ENCODE measurements around the gene ZNF789. TPM values are rescaled to one million over a fixed set of nuclear protein-coding genes. Genes with fewer than 3 reads are reported as not detected.

Gene ZNF789
- polyA plus RNA-seq, 3 donors = 20.3 to 22.5 (median 21.5) TPM

DNA sequence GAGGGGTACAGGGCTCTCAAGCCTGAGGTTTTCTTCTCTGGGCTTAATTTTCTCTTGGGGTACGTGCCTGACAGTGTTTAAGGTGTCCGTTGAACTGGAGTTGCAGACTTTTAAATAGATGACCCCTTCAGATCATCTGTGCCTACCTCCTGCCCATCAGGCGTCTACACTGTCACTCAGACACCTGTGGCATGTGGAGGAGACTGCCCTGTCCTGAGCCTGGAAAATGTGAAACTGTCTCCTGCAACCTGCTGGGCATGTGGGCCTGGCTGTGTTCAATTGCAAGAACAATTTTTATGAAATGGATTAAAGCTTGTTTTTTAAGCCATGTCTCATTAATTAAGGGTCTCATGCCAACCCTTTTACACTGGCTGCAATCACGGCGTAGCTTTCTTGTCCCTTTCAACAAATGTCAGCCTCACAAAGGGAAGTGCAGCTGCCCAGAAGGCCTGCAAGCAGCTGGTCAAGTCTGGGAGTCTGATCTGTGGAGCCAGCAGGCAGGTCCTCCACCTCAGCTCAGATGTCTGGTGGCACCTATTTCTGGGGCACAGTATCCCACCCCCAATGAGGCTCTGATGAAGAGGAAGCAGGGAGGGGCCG is 15.5 kb upstream of the ZNF789 start:
- no peak for DNase-seq (ENCODE audit: low read depth in 3 of 3, low spot score in 2 of 3)

DNA sequence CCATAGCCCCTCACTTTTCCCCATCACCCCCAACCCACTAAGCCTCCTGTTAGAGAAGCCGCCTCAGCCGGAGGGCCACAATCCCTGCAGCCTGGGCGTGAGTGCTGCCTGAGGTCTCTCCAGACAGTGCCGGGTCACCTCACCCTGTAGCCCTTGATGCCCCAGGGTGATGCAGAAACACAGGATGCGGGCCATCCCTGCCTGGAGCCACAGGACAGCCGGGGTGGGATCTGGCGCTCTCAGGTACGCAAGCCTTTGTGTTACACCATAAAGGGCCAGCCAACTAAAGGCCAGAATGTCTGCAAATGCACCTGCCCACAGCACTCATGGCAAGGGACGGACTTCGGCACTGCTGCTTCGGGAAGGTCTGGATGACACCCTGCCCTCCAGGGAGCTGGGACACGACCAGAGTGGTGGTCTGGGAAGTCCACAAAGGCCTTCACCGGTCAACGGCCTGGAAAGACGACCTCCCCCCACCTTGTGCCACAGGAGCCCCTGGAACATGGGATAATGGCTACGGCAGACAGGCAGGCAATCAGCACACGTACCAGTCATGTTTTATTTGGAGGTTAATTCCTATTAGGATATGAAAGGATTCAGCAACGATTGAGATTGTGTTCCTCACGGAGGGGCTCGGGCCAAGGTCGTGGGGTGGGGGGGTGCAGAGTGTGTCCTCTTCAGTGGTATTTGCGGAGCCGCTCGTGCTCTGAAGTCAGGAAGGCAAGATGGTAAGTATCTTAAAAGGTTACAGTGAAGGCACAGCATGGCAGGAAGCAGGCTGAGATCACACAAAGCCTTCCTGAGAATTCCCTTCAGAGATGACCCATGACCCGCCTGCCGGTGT is 14.8 kb upstream of the ZNF789 start:
- DNase-seq (ENCODE audit: low read depth in 3 of 3, low spot score in 2 of 3) = no peak

DNA sequence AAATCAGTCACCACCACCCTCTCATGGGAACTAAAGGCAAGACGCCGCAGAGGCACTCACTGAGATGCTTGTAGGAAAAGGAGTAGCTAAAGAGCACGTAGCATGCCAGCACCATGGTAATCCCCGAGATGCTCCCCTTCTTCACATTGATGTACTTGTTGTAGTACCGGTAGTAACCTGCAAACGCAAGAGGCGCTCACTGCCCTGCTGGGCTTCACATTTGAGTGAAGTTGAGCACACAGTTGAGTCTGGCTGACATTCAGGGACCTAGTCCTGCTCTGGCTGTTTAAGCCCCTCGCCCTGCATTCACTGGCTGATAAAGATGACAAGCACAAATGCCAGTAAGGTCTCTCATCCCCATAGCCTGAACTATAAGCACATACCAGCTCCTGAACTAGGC is 13.6 kb upstream of the ZNF789 start:
- no peak for DNase-seq (ENCODE audit: low read depth in 3 of 3, low spot score in 2 of 3)

DNA sequence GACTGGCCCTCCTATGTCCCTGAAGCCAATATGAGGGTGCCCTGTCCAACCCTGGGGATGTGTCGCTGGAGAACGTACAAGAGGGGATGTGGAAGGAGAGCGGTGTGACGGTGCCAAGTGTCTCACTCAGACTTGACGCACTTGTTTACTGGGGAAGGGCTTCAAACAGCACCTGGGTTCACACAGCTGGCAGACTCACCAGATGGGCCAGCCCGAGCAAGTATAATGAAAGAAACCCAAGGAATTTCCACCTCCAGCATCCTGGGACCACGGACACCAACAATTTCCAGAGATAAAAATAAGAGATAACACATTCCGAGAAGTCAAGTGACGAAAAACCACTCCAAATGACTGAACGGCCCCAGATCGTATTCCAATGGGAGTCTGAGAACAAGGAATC is 12.0 kb upstream of the ZNF789 start:
- no peak for DNase-seq (ENCODE audit: low read depth in 3 of 3, low spot score in 2 of 3)

DNA sequence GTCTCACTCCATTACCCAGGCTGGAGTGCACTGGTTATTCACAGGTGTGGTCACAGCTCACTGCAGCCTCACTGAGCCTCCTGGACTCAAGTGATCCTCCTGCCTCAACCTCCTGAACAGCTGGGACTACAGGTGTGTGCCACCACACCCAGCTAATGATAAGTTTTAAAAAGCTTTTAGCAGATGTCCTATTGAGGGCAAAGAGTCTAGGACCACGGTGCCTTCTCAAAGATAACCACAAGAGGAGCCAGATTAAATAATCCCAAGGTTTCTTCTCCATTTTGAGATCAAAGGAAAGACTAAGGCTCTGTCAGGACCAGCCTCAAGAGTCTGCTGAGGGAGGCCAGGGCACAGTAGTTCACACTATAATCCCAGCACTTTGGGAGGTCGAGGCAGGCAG is 11.5 kb upstream of the ZNF789 start:
- no peak for DNase-seq (ENCODE audit: low read depth in 3 of 3, low spot score in 2 of 3)

DNA sequence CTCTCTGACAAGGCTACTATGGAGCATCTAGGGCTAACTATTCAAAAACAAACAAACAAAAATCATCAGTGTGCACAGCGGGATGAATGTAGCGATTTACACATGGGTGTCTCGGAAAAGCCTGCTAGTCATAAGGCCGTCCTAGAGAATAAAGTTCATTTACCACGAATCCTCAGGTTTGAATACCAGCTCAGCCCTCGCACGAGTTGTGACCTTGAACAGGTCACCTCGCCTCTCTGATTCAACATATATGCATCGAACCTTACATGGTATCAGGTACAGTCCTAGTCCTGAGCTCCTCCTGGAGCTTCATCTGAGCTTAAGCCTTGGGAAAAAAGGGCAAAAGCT is 7.3 kb upstream of the ZNF789 start:
- DNase-seq (ENCODE audit: low read depth in 3 of 3, low spot score in 2 of 3) = no peak

DNA sequence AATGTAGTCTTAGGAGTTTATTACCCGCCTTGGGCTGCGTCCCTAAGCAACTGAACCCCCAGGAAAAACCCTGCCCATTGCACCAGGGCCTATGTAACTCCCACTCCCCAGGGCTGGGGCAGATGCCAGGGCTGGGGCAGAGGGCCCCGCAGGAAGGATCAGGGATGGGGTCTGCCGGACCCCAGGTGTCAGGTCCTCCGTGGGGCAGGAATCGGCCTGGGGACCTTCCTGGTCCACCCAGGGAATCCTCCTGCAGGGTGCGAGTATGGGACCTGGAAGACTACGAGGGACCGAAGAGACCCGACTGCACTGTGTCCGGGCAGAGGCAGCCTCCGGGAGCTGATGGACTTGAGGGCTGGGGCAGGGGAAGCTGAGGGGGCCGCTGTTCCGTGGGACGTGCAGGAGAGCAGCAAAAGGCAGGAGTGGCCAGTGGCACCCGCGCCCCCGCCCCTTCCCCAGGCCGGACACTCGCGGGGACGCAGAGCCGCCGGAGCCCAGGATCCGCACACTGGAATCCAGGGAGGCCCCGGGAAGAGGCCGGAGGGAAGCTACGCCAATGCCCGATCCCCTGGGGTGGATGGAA is 4.3 kb upstream of the ZNF789 start:
- DNase-seq (ENCODE audit: low read depth in 3 of 3, low spot score in 2 of 3) = no peak

DNA sequence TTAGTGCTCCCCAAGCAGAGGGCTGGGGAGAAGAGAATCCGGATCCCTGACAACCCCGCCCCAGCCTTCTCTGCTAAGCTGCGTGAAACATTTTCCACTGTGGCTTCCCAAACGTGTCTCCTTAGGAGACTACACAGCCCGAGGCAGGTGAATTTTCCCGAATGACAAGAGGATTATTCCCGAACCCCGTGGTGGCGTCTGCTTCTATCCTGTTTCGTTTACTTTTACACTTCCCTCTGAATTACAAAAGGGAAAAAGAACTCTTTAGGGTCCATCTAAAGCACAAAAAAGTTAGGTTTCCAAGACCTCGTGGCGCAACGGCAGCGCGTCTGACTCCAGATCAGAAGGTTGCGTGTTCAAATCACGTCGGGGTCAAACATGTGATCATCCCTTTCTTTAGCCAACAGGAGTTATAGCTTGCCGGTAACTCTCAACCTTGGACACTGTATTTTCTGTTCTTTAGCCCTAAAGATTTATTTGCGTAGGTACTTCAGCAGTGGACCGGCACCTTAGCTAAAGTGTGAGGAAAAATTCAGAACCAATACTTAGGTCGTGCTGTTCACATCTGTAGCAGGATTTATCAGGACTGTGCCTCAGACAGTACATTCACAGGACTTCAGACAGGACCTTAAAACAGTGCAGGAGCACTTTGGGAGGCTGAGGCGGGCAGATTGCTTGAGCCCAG is 3.2 kb upstream of the ZNF789 start:
- DNase-seq (ENCODE audit: low read depth in 3 of 3, low spot score in 2 of 3) = no peak

DNA sequence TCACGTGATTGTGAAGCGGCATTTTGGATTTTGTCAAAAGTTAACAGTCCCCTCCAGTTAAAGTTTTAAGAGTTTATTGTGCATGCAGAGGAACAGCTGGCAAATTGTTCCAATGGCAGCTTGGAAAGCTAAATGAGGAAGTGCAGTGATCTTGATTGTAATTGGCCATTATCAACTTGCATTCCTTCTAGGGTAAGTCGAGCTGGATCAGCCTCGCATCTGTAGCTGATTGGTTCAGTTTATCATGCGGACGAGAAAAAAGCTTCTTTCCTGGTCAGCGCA is 566 bp downstream of the ZNF789 start:
- peak; percentile 10 to 19 (median 16) for DNase-seq (ENCODE audit: low read depth in 3 of 3, low spot score in 2 of 3)

DNA sequence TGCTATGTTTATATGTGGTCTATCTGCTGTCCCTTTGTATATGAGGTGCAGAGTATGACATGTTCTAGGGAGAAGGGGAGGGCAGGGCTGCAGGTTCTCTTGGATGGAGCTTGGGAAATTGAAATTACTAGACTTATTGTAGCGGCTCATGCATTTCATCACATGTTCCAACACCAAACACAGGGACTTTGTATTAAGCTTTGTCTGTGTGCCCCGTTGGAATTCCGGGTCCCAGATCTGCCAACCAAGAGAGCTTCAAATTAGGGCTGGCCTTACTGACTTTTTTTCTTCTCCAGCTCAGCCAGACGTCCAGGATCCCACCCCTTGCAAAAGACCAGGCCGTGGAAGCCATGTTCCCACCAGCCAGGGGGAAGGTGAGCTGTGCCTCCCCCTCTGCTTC is 3.4 kb downstream of the ZNF789 start:
- DNase-seq (ENCODE audit: low read depth in 3 of 3, low spot score in 2 of 3) = no peak

DNA sequence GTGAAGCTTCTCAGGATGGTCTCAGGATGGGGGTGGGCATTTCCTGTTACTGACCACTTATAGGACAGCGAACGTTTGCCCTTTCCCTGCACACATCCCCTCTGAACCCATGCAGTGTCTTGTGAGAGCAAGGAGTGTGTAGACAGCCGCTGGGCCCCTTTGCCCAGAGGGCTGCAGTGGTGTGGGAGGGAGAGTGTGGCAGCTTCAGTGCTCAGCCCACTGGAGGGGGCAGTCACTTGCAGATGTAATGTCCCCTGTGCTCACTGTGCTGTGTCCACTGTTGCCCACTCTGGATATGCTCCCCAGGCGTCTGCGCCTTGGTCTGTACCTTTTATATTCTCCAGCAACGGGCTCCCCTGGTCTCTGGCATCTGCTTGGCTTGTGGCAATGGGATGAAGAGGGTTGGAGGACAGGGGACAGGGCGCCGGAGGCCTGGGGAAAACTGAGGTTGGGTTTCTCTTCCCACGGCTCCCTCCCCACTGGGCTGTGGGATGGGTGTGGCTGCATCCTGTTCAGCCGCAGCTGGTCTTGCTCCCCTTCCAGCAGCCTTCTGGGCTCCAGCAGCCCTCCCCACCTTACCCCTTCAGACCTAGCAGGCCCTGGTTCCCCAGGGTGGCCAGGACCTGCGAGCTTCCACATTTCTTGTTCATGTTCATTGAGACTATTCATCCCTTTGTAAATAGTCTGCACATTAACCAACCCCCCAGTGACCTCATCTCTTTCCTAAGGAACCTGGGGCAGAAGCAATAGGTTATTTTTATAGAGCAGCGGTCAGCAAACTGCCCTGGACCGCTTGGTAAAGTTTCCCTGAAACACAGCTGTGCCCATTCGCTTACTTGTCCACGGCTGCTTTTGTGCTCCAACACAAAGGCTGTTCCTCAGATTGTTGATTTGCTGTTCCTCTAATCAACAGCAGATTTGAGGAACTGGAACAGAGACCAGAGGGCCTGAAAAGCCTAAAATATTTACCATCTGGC is 6.1 kb downstream of the ZNF789 start:
- no peak for DNase-seq (ENCODE audit: low read depth in 3 of 3, low spot score in 2 of 3)

DNA sequence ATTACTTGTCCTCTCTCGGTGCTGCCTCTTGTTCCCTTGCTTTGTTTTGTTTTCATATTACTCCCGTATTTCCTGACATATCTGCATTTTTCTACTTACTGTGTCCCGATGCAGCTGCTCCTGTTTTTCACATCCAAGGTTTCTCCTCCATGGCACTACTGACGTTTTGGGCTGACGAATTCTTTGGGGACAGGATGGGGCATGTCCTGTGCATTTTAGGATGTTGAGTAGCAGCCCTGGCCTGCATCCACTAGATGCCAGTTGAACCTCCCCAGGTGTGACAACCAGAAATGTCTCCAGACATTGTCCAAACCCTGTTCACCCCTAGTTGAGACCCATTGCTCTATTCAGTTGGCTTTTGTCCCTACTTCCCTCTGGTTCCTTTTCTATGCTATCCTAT is 12.4 kb downstream of the ZNF789 start:
- no peak for DNase-seq (ENCODE audit: low read depth in 3 of 3, low spot score in 2 of 3)

DNA sequence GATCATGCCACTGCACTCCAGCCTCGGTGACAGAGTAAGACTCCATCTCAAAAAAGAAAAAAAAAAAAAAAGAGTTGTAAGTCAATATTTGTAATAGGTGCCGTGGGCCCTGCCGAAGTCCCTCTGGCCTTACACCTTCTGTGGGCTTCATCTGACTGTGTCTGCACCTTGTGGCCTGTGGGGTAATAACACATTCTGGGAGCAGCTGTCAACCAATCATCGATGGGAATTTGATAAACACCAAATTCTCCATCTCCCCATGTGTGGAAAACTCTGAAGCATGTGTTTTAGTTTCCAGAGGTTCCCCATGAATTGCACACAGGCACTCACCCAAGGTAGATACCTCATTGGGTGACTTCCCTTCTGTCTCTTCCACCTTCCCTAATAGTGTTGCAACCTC is 16.5 kb downstream of the ZNF789 start:
- no peak for DNase-seq (ENCODE audit: low read depth in 3 of 3, low spot score in 2 of 3)

DNA sequence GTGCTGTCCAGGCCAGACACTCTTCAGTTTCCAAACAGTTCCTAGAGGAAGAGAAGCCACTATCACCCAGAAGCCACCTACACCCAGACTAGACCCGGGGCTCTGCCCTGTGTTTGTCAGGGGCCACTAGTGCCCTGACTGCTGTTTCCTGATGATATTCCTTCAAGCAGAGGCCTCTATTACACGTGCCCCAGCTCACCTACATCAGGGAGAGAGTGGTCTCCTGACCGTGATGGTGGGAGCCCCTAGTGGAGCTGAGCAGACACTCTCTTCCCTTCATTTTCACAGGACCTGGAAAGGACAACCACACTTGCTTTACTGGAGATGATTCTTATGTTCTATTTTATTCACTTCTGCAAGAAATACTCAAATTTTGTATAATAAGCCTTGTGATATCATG is 18.2 kb downstream of the ZNF789 start:
- no peak for DNase-seq (ENCODE audit: low read depth in 3 of 3, low spot score in 2 of 3)

DNA sequence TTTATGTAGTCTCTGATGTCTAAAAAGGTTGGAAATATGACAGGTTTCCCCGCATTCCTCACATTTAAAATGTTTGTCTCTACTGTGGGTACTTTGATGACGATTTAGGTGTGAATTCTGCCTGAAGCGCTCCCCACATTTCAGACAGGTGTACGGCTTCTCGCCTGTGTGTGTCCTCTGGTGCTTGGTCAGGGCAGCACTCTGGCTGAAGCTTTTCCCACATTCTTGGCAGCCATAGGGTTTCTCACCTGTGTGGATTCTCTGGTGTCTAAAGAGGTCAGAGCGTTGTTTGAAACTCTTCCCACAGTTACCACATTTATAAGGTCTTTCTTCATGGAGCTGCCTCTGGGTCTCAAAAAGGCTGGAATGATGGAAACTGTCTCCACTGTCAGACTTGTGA is 21.1 kb downstream of the ZNF789 start:
- DNase-seq (ENCODE audit: low read depth in 3 of 3, low spot score in 2 of 3) = no peak

DNA sequence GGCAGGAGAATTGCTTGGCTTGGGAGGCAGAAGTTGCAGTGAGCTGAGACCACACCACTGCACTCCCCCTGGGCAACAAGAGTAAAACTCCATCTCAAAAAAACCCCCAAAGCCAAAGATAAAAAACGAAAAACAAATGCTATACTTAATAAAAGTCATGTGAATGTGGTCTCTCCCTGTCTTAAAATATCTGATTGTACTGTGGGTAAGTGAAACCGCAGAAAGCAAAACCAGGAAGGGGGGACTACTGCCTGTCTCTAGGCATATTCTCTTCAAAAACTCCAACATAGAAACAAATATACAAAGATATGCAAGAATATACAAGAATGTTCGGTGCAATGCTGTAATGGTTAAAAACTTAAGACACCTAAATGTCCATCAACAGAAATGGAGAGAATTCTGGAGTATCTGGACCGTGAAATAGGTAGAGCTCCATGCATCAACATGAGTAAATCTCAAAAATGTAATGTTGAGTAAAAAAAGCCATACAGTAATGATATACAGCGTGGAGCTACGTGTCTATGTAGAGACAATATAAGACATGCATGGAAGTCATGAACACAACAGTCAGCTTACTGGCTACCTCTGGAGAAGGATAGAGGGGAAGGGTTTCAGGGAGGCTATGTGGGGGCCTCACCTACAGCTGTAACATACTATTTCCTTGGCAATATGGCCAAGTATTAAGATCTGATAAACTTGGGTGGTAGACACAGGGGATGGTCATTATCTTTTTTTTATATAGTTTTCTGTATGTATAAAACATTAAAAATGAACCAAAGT is 25.3 kb downstream of the ZNF789 start:
- DNase-seq (ENCODE audit: low read depth in 3 of 3, low spot score in 2 of 3) = no peak

DNA sequence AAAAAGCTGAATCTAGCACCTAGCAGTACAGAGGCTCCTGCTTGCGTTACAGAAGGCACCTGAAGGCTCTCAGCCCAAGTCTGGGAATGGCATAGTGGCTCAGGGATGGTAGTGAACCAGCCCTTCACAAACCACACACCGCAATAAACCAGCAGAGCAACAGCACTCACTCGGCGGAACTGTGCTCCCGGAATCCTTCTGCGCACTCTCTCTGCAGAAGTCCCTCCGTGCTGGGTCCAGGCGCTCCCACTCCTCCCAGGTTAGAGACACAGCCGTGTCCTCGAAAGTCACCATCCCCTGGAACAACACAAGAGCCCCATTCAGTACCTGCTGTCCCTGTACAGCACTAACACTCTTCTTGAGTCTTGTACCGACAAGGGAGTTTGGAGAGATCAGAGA is 25.9 kb downstream of the ZNF789 start:
- DNase-seq (ENCODE audit: low read depth in 3 of 3, low spot score in 2 of 3) = no peak

DNA sequence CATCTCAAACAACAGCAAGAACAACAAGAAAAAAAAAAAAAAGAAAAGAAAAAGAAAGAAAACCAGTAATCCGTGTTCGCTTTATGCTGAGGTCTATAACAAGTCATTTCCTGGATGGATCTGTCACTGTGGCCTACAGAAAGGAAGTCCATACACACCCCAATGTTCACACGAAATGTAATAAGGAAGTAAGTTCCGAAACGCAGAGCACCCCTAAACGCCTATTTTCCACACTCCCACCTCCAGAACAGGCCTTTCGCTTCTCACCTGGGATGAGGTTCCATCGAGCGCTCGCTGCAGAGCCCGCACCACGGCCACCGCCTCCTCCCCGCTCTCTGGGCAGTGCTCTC is 26.7 kb downstream of the ZNF789 start:
- no peak for DNase-seq (ENCODE audit: low read depth in 3 of 3, low spot score in 2 of 3)

DNA sequence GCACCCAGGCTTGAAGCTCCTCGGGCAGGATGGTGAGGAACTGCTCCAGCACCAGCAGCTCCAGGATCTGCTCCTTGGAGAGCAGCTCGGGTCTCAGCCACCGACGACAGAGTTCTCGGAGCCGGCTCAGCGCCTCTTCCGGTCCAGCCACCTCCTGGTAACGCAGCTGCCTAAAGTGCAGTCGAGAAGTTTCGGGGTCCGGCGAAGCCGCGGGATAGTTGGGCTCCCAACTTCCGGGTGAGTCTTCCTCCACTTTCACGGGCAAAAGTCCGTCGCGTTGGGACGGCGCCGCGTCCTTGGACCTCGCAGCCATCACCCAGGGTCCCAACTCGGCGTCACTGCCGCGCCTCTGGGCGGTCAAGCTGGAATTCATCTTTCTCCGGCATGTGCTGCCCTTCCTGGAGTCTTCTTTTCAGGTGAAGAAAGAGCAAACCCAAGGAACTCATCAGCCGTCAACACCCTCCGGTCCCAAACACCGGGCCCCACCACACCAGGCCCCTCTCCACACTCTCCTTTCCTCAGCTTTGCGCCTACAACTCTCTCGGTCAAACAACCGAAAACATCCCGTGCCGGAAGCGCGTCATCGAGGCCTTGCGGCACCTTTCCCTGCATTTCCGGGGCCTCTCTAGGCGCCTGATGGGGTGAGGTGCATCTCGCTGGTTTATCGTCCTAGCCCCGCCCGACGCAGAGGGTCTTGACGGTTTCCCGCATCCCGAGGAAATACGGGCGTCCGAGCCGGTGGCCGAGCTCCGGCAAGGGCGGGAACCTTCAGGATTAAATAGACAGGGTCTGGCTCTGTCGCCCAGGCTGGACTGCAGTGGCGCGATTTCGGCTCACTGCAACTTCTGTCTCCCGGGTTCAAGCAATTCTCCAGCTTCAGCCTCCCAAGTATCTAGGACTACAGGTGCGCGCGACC is 27.3 kb downstream of the ZNF789 start, which contains the start of gene ZNF394:
TSS of gene ZNF394 (minus strand) at position 561 of the 916 bp plus-strand sequence. CDS start at position 373, 188 bp downstream.
- DNase-seq (ENCODE audit: low read depth in 3 of 3, low spot score in 2 of 3) = peak; percentile 85 to 90 (median 87)

All from right renal cortex interstitium (tissue), 3 donors.